Esophagus muscularis mucosa (tissue), 4 donors: Measurements from ENCODE around the gene DGAT2L6. TPM values are rescaled to one million over a fixed set of nuclear protein-coding genes. Genes with fewer than 3 reads are reported as not detected.

Experiments
- DNase-seq: peaks from one replicate; pipeline ENCODE4 v3.0.0-alpha.2; 2017; ENCODE audit errors: extremely low spot score
- H3K27ac ChIP-seq, 4 donors: fragments of 200-600 bp; sonication (generic); replicated peaks in 1 of 4; 1 replicate in 3 of 4; 2 replicates in 1 of 4; pipeline ENCODE4 v1.5.1; 2016 to 2019; ENCODE audit warnings: mild to moderate bottlenecking in 1 of 4
- H3K27me3 ChIP-seq, 4 donors: fragments of 200-600 bp; sonication (generic); one replicate each; pipeline versions ENCODE4 v1.5.1 to v1.6.0; 2016 to 2019
- H3K36me3 ChIP-seq, 4 donors: fragments of 200-600 bp; sonication (generic); one replicate each; pipeline ENCODE4 v1.5.1; 2016 to 2019
- H3K4me1 ChIP-seq, 4 donors: fragments of 200-600 bp; sonication (generic); one replicate each; pipeline ENCODE4 v1.5.1; 2016 to 2019
- H3K4me3 ChIP-seq, 4 donors: fragments of 200-600 bp; sonication (generic); 1 replicate in 2 of 4; 2 replicates in 2 of 4; pipeline ENCODE4 v1.5.1; 2016 to 2019; ENCODE audit warnings: mild to moderate bottlenecking in 4 of 4, moderate library complexity in 1 of 4
- H3K9me3 ChIP-seq, 4 donors: fragments of 200-600 bp; sonication (generic); 1 replicate in 3 of 4; 2 replicates in 1 of 4; pipeline ENCODE4 v1.5.1; 2016 to 2019
- CTCF ChIP-seq, 3 experiments: fragments of 200-600 bp in 2 of 3; fragments of 450-650 bp in 1 of 3; sonication (generic) in 2 of 3; IDR thresholded peaks; one replicate each; pipeline ENCODE4 v1.5.1; 2017 to 2019; ENCODE audit warnings: antibody characterized with exemption in 3 of 3, mild to moderate bottlenecking in 2 of 3, moderate library complexity in 1 of 3
- EP300 ChIP-seq: sonication (generic); formaldehyde crosslinking; IDR thresholded peaks from one replicate; pipeline ENCODE4 v1.6.1; 2017; ENCODE audit warnings: antibody characterized with exemption
- POLR2A ChIP-seq: fragments of 450-650 bp; IDR thresholded peaks from one replicate; pipeline ENCODE4 v1.6.1; 2017; ENCODE audit warnings: antibody characterized with exemption, moderate library complexity, mild to moderate bottlenecking, low read depth
- POLR2AphosphoS5 ChIP-seq, 2 donors: sonication (generic); formaldehyde crosslinking; IDR thresholded peaks; one replicate each; pipeline ENCODE4 v1.6.1; 2017; ENCODE audit warnings: antibody characterized with exemption in 2 of 2
- WGBS: methylation state at CpG from one replicate; pipeline ENCODE4 v1.1.5; 2018; 5-methylcytosine and 5-hydroxymethylcytosine counted together
- intact Hi-C: fragments of 100-400 bp; cut with DNase I; formaldehyde crosslinking; loops from one replicate; pipeline ENCODE4 v1.15.1; 2023
- small RNA-seq, 3 donors: library from RNA; depleted of rRNA; stranded (forward); fragments of <200 nt; gene quantifications; one replicate each; pipeline ENCODE3, GENCODE V24; 2016
- total RNA-seq, 4 donors: library from RNA; depleted of rRNA; stranded (reverse); fragments of >200 nt; gene quantifications; one replicate each; pipeline versions ENCODE4 v1.1.0 to v1.2.1, GENCODE V29; 2016

DGAT2L6 gene
- total RNA-seq, 4 donors from 2014 or later = not detected

DNA sequence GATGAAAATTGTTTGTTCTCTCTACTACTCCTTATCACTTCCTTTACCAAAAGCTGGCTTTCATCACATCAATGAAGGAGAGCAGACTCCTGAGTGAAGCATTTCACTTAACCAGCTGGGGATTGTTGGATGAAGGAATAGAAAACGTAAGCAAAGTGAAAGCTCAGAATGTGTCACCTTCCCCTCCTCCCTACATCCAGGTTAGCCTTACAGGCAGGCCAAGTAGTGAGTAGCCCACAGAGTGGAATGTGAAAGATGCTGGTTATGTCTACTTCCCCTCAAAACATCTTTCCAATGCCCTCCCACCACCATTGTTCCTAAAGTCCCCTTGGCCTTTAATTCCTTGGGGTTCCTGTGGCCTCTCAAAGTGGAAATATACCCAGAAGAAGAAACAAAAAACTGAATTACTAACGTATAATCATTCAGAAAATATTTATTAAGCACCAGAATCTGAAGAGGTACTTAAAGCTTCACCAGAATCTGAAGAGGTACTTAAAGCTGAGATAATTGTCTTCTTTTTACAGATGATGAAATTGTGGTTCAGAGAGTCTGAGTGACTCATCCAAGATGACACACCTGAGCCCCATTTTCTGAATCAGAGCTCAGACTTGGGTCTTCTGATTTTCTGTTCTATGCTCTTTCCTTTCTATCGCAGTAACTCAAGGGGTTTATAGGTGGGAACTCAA, 76.2 kb downstream of the DGAT2L6 start:
- 83% methylated on average over 3 of the region's 3 CpGs for WGBS
- TF ChIP-seq EP300 (no peak), POLR2AphosphoS5 (IDR thresholded peaks at IDR 0.05) (no peak), CTCF (IDR thresholded peaks at IDR 0.05) (no peak), POLR2A (no peak)
- intact Hi-C loops = no loop called here
- DNase-seq = no peak
- H3K4me3 ChIP-seq = no peak overlapping the region
- H3K27me3 ChIP-seq = no peaks in the 10 kb centered on the region
- no peaks in the 10 kb centered on the region for H3K4me1 ChIP-seq
- no peaks in the 10 kb centered on the region for H3K9me3 ChIP-seq
- no peak overlapping the region for H3K27ac ChIP-seq
- no peaks in the 10 kb centered on the region for H3K36me3 ChIP-seq

- no peak overlapping the region for H3K27ac ChIP-seq
- DNase-seq = no peak
Observed at GRCh38 chrX:70254063-70254400, 76.7 kb downstream of the DGAT2L6 start.

GRCh38 chrX:70254909-70255308, 77.6 kb downstream of the DGAT2L6 start:
- no peak for TF ChIP-seq EP300
- no peak for TF ChIP-seq POLR2AphosphoS5 (IDR thresholded peaks at IDR 0.05)
- TF ChIP-seq POLR2A = no peak
- TF ChIP-seq CTCF (IDR thresholded peaks at IDR 0.05) = no peak
- no peaks in the 10 kb centered on the region for H3K9me3 ChIP-seq
- DNase-seq = no peak
- intact Hi-C loops = no loop called here
- no peak overlapping the region for H3K4me3 ChIP-seq
- no peaks in the 10 kb centered on the region for H3K27me3 ChIP-seq
- WGBS = 86% methylated on average over 3 of the region's 3 CpGs
- no peaks in the 10 kb centered on the region for H3K4me1 ChIP-seq
- no peak overlapping the region for H3K27ac ChIP-seq
- no peaks in the 10 kb centered on the region for H3K36me3 ChIP-seq

More at GRCh38 chrX:70254063-70254400, 76.7 kb downstream of the DGAT2L6 start:
- Histone ChIP-seq H3K36me3 (no peaks in the 10 kb centered on the region), H3K4me1 (no peaks in the 10 kb centered on the region), H3K27me3 (no peaks in the 10 kb centered on the region), H3K9me3 (no peaks in the 10 kb centered on the region), H3K4me3 (no peak overlapping the region)
- intact Hi-C loops = no loop called here
- TF ChIP-seq CTCF (IDR thresholded peaks at IDR 0.05) (no peak), EP300 (no peak), POLR2A (no peak), POLR2AphosphoS5 (IDR thresholded peaks at IDR 0.05) (no peak)
- 82% methylated on average over 1 of the region's 1 CpG for WGBS

Small RNAs within 50 kb of the gene (small RNA-seq; reads per million reads assigned to genes)
- 0 reads per million in 3 donors for gene RNA5SP507

Other genes with a start within 250 kb of the DGAT2L6 start
- gene AWAT2, start 127.5 kb upstream of the DGAT2L6 start, total RNA-seq = not detected
- gene OTUD6A, start 115.0 kb upstream of the DGAT2L6 start, total RNA-seq = not detected
- 10 to 100 TPM; 48.2 to 69.0 (median 60.6) TPM for gene IGBP1, start 44.0 kb upstream of the DGAT2L6 start, total RNA-seq
- gene AWAT1, start 57.2 kb downstream of the DGAT2L6 start, total RNA-seq = not detected
- 1 to 10 TPM in 1 of 4 donors, under 1 TPM in 1, not detected in 2; 0.23 to 1.2 TPM for gene P2RY4, start 82.7 kb downstream of the DGAT2L6 start, total RNA-seq
- not detected for gene ARR3, start 90.9 kb downstream of the DGAT2L6 start, total RNA-seq
- not detected for gene RAB41, start 104.7 kb downstream of the DGAT2L6 start, total RNA-seq
- 10 to 100 TPM; 26.0 to 32.9 (median 29.4) TPM for gene PDZD11, start 112.4 kb downstream of the DGAT2L6 start, total RNA-seq
- under 1 TPM; 0.06 to 0.42 (median 0.37) TPM for gene KIF4A, start 112.6 kb downstream of the DGAT2L6 start, total RNA-seq
- gene GDPD2, start 245.8 kb downstream of the DGAT2L6 start, total RNA-seq = not detected